Vagina (tissue), 2 donors: ENCODE results near the gene NEURL3. TPM values are rescaled to one million over a fixed set of nuclear protein-coding genes. Genes with fewer than 3 reads are reported as not detected.

Experiments
- DNase-seq, 2 donors: peaks; one replicate each; pipeline ENCODE4 v3.0.0-alpha.2; 2017; ENCODE audit errors: extremely low spot score in 2 of 2
- H3K27ac ChIP-seq: fragments of 200-600 bp; sonication (generic); one replicate; pipeline ENCODE4 v1.5.1; 2019
- H3K27me3 ChIP-seq: fragments of 200-600 bp; sonication (generic); one replicate; pipeline ENCODE4 v1.5.1; 2019
- H3K36me3 ChIP-seq, 2 donors: fragments of 200-600 bp; sonication (generic); one replicate each; pipeline ENCODE4 v1.5.1; 2017 to 2019
- H3K4me1 ChIP-seq: fragments of 200-600 bp; sonication (generic); one replicate; pipeline ENCODE4 v1.5.1; 2019
- H3K4me3 ChIP-seq, 2 donors: fragments of 200-600 bp; sonication (generic); 1 replicate in 1 of 2; 2 replicates in 1 of 2; pipeline ENCODE4 v1.5.1; 2016 to 2019
- H3K9me3 ChIP-seq: fragments of 200-600 bp; sonication (generic); one replicate; pipeline ENCODE4 v1.5.1; 2019
- POLR2A ChIP-seq, 2 donors: fragments of 450-650 bp; IDR thresholded peaks; one replicate each; pipeline ENCODE4 v1.6.1; 2017; ENCODE audit warnings: antibody characterized with exemption in 2 of 2, mild to moderate bottlenecking in 2 of 2, moderate library complexity in 2 of 2
- POLR2AphosphoS5 ChIP-seq, 2 donors: sonication (generic); formaldehyde crosslinking; IDR thresholded peaks; one replicate each; pipeline ENCODE4 v1.9.0; 2017; ENCODE audit warnings: antibody characterized with exemption in 2 of 2, mild to moderate bottlenecking in 2 of 2, low read depth in 1 of 2; ENCODE audit not compliant: insufficient read depth in 1 of 2
- intact Hi-C: fragments of 100-400 bp; cut with DNase I; formaldehyde crosslinking; loops from one replicate; pipeline ENCODE4 v1.15.1; 2023
- total RNA-seq: library from RNA; depleted of rRNA; stranded (reverse); fragments of >200 nt; gene quantifications from one replicate; pipeline ENCODE4 v1.2.3, GENCODE V29; 2016
- TF ChIP-seq, protein P1 (sequence below), 3 experiments: fragments of 450-650 bp in 2 of 3; fragments of 200-600 bp in 1 of 3; sonication (generic) in 1 of 3; IDR thresholded peaks; one replicate each; pipeline ENCODE4 v1.5.1; 2017 to 2019; ENCODE audit warnings: antibody characterized with exemption in 3 of 3, mild to moderate bottlenecking in 2 of 3, moderate library complexity in 2 of 3

Gene NEURL3
- total RNA-seq, 1 donor from 2014 or later, result 2.5 TPM

DNA sequence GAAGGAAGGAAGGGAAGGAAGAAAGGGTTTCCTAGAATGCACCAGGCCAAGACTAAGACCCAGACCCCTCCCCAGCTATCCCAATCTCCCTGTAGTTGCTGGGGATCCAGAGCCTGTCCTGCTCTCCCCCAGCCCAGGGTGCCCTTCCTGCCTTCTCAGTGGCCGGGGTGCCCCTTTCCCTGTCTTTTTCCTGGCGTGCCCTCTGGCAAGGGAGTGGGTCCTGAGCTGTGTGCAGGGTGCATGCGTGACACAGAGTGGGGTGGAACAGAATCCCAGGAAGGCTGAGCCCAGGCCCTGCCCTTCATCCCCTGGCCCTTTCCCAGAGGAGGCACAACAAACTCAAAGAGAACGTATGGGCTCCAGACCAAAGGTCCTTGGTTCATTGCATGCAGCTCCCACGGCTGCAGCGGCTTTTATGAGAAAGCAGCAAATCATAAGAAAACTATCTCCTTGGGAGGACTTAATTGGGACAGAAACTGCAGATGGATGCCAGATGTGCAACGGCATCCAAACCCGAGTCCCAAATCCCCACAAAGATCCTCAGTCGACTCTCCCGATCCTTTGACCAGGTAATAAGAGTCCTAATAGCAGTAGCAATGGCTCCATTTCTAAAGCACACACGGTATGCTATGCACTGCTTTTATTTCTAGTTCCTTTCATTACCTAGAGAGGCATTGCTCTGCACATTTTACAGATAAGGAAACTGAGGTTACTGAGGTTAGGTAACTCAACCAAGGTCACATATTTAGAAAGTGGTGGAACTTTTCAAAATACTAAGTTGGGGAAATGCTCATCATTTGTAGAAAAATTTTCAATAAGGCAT, 18.7 kb upstream of the NEURL3 start:
- Histone ChIP-seq H3K27ac (peak overlapping the region; percentile 42), H3K27me3 (no peaks in the 10 kb centered on the region), H3K4me3 (no peak overlapping the region), H3K9me3 (no peaks in the 10 kb centered on the region), H3K4me1 (peaks cover 36% of the 10 kb centered on the region), H3K36me3 (no peaks in the 10 kb centered on the region)
- peak in 1 of 2 donors; percentile 80 for DNase-seq
- intact Hi-C loops, result no loop called here
- TF ChIP-seq POLR2AphosphoS5 (IDR thresholded peaks at IDR 0.05; ENCODE audit: insufficient read depth in 1 of 2, low read depth in 1 of 2) (peak in 1 of 2 donors; percentile 22), POLR2A (IDR thresholded peaks at IDR 0.05) (no peak)

DNA sequence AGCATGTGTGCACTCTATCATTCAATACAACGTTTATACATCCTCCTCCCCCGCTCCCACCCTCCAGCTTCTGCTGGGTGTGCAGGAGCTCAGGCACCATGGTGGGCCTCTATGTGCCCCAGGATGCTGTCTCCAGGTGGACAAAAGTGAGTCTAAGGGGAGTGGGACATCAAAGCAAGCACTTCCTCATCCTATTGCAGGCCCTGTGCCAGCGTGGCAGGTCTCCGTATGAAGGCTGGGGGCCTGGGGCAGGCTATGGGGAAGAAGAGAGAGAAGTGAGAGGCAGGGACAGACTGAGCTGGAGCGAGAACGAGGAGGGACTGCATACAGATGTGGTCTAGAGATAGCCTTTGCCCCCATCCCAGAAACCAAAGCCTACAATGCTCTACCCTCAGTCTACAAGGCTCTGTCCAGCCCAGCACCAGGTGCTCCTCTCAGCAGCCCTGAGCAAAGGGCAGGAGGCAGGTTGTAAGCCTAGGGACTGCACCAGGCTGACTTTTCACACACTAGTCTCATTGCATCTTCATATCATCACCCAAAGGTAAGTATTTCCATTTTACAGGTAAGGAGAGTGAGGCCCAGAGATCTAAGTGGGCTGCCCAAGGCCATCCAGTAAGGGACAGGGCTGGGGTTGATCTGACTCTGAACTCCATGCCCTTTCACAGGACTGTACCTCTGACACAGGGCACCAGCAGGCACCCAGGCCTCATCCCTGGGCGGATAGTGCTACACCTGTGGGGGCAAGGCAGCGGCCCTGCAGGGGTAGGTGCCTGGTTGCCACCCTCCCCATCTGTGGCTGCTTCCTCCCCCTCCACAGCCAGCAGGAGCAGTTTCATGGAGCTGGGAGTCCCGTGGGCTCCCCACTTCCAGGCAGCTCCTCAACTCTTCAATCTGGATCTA, 17.4 kb upstream of the NEURL3 start:
- intact Hi-C loops, result no loop called here
- no peak for TF ChIP-seq POLR2AphosphoS5 (IDR thresholded peaks at IDR 0.05; ENCODE audit: insufficient read depth in 1 of 2, low read depth in 1 of 2)
- TF ChIP-seq POLR2A (IDR thresholded peaks at IDR 0.05), result no peak
- TF ChIP-seq, protein P1, sequence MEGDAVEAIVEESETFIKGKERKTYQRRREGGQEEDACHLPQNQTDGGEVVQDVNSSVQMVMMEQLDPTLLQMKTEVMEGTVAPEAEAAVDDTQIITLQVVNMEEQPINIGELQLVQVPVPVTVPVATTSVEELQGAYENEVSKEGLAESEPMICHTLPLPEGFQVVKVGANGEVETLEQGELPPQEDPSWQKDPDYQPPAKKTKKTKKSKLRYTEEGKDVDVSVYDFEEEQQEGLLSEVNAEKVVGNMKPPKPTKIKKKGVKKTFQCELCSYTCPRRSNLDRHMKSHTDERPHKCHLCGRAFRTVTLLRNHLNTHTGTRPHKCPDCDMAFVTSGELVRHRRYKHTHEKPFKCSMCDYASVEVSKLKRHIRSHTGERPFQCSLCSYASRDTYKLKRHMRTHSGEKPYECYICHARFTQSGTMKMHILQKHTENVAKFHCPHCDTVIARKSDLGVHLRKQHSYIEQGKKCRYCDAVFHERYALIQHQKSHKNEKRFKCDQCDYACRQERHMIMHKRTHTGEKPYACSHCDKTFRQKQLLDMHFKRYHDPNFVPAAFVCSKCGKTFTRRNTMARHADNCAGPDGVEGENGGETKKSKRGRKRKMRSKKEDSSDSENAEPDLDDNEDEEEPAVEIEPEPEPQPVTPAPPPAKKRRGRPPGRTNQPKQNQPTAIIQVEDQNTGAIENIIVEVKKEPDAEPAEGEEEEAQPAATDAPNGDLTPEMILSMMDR (IDR thresholded peaks at IDR 0.05), result no peak
- H3K27me3 ChIP-seq, result no peaks in the 10 kb centered on the region
- H3K4me3 ChIP-seq, result no peak overlapping the region
- no peak overlapping the region for H3K27ac ChIP-seq
- H3K4me1 ChIP-seq, result peaks cover 23% of the 10 kb centered on the region
- no peaks in the 10 kb centered on the region for H3K36me3 ChIP-seq
- no peaks in the 10 kb centered on the region for H3K9me3 ChIP-seq
- DNase-seq, result peak in 1 of 2 donors; percentile 79

DNA sequence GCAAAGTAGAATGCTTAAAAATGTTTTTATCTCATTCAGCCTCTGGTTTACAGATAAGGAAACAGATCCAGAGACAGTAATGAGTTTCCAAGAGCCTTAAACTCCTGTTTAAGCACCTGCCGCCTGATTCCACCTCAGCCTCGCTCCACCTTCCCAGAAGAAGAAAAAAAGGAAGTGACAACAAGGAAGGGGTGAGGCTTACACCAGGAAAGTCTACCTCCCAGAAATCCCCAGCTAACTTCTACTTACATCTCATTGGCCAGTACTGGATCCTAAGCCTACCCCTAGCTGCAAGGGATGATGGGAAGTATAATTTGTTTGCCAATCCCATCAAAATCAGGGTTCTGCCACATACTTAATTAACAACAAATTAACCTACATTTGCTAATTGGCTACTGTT, 16.1 kb upstream of the NEURL3 start:
- intact Hi-C loops, result no loop called here
- H3K4me1 ChIP-seq, result peaks cover 9% of the 10 kb centered on the region
- no peak for DNase-seq
- no peaks in the 10 kb centered on the region for H3K9me3 ChIP-seq
- no peaks in the 10 kb centered on the region for H3K36me3 ChIP-seq
- no peak for TF ChIP-seq POLR2AphosphoS5 (IDR thresholded peaks at IDR 0.05; ENCODE audit: insufficient read depth in 1 of 2, low read depth in 1 of 2)
- TF ChIP-seq, protein P1 (IDR thresholded peaks at IDR 0.05), result no peak
- TF ChIP-seq POLR2A (IDR thresholded peaks at IDR 0.05), result no peak
- no peaks in the 10 kb centered on the region for H3K27me3 ChIP-seq
- H3K4me3 ChIP-seq, result no peak overlapping the region
- no peak overlapping the region for H3K27ac ChIP-seq

DNA sequence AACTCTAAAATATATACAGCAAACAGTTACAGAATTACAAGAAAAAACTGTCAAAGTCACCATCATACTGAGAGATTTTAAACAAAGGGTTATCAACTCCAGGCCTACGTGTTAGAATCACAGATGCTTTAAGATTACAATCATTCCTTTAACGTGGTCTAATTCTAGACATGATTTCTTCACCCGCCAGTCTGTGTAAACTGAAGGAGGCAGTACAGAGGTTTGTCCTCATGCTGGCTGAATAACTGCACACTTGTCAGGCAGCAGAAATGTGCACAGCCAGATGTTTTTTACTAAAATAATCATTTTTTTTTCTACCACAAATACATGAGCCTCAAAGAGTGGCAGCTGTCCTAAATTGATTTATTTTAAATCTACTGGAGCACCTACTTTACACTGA, 15.5 kb upstream of the NEURL3 start:
- Histone ChIP-seq H3K27ac (no peak overlapping the region), H3K36me3 (no peaks in the 10 kb centered on the region), H3K27me3 (no peaks in the 10 kb centered on the region), H3K4me1 (peaks cover 9% of the 10 kb centered on the region), H3K4me3 (no peak overlapping the region), H3K9me3 (no peaks in the 10 kb centered on the region)
- no peak for TF ChIP-seq POLR2AphosphoS5 (IDR thresholded peaks at IDR 0.05; ENCODE audit: insufficient read depth in 1 of 2, low read depth in 1 of 2)
- TF ChIP-seq, protein P1 (IDR thresholded peaks at IDR 0.05), result no peak
- no peak for TF ChIP-seq POLR2A (IDR thresholded peaks at IDR 0.05)
- DNase-seq, result no peak
- intact Hi-C loops, result no loop called here

DNA sequence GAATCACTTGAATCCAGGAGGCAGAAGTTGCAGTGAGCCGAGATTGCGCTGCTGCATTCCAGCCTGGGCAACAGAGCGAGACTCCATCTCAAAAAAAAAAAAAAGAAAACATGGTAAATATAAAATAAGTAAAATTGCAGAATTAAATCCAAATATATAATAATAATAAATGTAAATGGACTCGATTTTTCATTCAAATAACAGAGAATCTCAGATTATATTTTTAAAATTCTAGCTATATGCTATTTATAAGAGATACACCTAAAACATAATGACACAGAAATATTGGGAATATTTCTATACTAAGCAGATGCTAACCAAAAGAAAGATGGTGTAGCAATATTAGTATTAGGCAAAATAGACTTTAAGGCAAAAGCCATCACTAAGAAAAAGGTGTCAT, 15.1 kb upstream of the NEURL3 start:
- Histone ChIP-seq H3K9me3 (no peaks in the 10 kb centered on the region), H3K4me3 (no peak overlapping the region), H3K36me3 (no peaks in the 10 kb centered on the region), H3K4me1 (peaks cover 9% of the 10 kb centered on the region), H3K27ac (no peak overlapping the region), H3K27me3 (no peaks in the 10 kb centered on the region)
- DNase-seq, result no peak
- intact Hi-C loops, result no loop called here
- TF ChIP-seq POLR2AphosphoS5 (IDR thresholded peaks at IDR 0.05; ENCODE audit: insufficient read depth in 1 of 2, low read depth in 1 of 2) (no peak), POLR2A (IDR thresholded peaks at IDR 0.05) (no peak)
- TF ChIP-seq, protein P1 (IDR thresholded peaks at IDR 0.05), result no peak
